Measurements from ENCODE around the gene ENPP4. TPM values are rescaled to one million over a fixed set of nuclear protein-coding genes. Genes with fewer than 3 reads are reported as not detected.

Gene ENPP4
- total RNA-seq, 1 experiment from 2014 or later: 2.8 TPM

DNA sequence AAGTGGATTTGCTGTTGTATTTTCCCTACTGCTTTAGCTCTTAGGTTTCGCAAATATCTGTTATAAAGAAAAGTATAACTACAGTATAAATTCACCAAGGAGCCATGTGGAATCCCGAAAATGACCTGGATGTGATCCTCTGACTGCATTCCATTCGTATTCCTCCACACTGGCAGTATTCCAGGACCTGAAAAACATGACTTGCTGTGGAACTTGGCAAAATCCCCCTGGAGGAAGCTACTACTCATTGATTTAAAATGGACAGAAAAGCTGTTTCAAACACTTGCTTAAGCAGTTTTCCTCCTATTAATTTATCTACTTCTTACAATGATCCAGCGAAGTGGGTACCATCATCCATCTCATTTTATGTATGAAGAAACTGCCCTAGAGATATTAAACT is 54.3 kb downstream of the ENPP4 start:
- ChIA-PET POLR2A (no interaction called here), CTCF (interaction anchor here (1.5 kb wide), 1 partner anchor 94 kb away, joined by 5 read pairs; no protein-coding TSS in a partner anchor)
- no peak for DNase-seq (ENCODE audit: low spot score)
- no peak for ATAC-seq
- no peaks in the 10 kb centered on the region for H3K36me3 Mint-ChIP-seq
- H3K27ac Mint-ChIP-seq: no peak overlapping the region
- TF ChIP-seq, protein P1, sequence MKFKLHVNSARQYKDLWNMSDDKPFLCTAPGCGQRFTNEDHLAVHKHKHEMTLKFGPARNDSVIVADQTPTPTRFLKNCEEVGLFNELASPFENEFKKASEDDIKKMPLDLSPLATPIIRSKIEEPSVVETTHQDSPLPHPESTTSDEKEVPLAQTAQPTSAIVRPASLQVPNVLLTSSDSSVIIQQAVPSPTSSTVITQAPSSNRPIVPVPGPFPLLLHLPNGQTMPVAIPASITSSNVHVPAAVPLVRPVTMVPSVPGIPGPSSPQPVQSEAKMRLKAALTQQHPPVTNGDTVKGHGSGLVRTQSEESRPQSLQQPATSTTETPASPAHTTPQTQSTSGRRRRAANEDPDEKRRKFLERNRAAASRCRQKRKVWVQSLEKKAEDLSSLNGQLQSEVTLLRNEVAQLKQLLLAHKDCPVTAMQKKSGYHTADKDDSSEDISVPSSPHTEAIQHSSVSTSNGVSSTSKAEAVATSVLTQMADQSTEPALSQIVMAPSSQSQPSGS (CRISPR knock-in tag; IDR thresholded peaks at IDR 0.05; ENCODE audit: borderline replicate concordance, low read depth): no peak
- TF ChIP-seq CDX4 (CRISPR knock-in tag; IDR thresholded peaks at IDR 0.05; ENCODE audit: borderline replicate concordance) (no peak), ZNF281 (CRISPR knock-in tag; IDR thresholded peaks at IDR 0.05) (no peak), ATF1 (CRISPR knock-in tag; IDR thresholded peaks at IDR 0.05) (no peak), MYBL2 (CRISPR knock-in tag; IDR thresholded peaks at IDR 0.05) (no peak), ETV6 (CRISPR knock-in tag; IDR thresholded peaks at IDR 0.05) (no peak), ZMAT4 (CRISPR knock-in tag; IDR thresholded peaks at IDR 0.05) (no peak), FOXK1 (CRISPR knock-in tag; IDR thresholded peaks at IDR 0.05) (no peak), FOXP1 (CRISPR knock-in tag; IDR thresholded peaks at IDR 0.05; ENCODE audit: borderline replicate concordance) (no peak), NR2C2 (CRISPR knock-in tag; IDR thresholded peaks at IDR 0.05) (no peak), PRRX2 (CRISPR knock-in tag; IDR thresholded peaks at IDR 0.05) (no peak)
- TF ChIP-seq, protein P2, sequence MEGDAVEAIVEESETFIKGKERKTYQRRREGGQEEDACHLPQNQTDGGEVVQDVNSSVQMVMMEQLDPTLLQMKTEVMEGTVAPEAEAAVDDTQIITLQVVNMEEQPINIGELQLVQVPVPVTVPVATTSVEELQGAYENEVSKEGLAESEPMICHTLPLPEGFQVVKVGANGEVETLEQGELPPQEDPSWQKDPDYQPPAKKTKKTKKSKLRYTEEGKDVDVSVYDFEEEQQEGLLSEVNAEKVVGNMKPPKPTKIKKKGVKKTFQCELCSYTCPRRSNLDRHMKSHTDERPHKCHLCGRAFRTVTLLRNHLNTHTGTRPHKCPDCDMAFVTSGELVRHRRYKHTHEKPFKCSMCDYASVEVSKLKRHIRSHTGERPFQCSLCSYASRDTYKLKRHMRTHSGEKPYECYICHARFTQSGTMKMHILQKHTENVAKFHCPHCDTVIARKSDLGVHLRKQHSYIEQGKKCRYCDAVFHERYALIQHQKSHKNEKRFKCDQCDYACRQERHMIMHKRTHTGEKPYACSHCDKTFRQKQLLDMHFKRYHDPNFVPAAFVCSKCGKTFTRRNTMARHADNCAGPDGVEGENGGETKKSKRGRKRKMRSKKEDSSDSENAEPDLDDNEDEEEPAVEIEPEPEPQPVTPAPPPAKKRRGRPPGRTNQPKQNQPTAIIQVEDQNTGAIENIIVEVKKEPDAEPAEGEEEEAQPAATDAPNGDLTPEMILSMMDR (IDR thresholded peaks at IDR 0.05): no peak
- TF ChIP-seq, protein P3, sequence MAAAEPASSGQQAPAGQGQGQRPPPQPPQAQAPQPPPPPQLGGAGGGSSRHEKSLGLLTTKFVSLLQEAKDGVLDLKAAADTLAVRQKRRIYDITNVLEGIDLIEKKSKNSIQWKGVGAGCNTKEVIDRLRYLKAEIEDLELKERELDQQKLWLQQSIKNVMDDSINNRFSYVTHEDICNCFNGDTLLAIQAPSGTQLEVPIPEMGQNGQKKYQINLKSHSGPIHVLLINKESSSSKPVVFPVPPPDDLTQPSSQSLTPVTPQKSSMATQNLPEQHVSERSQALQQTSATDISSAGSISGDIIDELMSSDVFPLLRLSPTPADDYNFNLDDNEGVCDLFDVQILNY (CRISPR knock-in tag; IDR thresholded peaks at IDR 0.05): no peak
- H3K9me3 Mint-ChIP-seq: no peaks in the 10 kb centered on the region; the same call in 1 of the 2 replicates
- H3K4me3 Mint-ChIP-seq: no peak overlapping the region
- H3K27me3 Mint-ChIP-seq (ENCODE audit: low read depth): peaks cover under 1% of the 10 kb centered on the region; the same call in 1 of the 2 replicates
- H3K4me1 Mint-ChIP-seq: no peaks in the 10 kb centered on the region

DNA sequence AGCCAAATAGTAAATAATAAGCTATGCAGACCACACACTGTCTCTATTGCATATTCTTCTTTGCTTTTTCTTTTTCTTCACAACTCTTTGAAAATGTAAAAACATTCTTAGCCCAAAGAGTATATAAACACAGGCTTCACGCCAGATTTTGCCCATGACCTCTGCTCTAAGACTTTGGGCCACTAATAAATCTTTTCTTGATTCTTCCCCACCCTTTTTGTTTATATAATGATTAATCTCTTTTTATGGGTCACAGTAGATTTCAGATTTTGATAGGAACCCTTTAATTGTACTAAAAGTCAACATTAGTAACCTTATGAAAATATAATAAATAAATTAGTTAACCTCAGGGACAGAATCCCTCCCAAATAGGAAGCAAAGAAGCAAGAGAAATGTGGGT is 56.8 kb downstream of the ENPP4 start:
- Mint-ChIP-seq H3K27ac (no peak overlapping the region), H3K36me3 (no peaks in the 10 kb centered on the region), H3K27me3 (ENCODE audit: low read depth) (no peaks in the 10 kb centered on the region), H3K9me3 (no peaks in the 10 kb centered on the region; the same call in 1 of the 2 replicates), H3K4me1 (no peaks in the 10 kb centered on the region), H3K4me3 (no peak overlapping the region)
- POLR2A ChIA-PET: no interaction called here
- CTCF ChIA-PET: no interaction called here
- no peak for DNase-seq (ENCODE audit: low spot score)
- no peak for ATAC-seq
- TF ChIP-seq EMX1 (CRISPR knock-in tag; IDR thresholded peaks at IDR 0.05) (no peak), ERG (CRISPR knock-in tag; IDR thresholded peaks at IDR 0.05) (no peak), ELF4 (CRISPR knock-in tag; IDR thresholded peaks at IDR 0.05; ENCODE audit: low read depth) (no peak), IRF2 (CRISPR knock-in tag; IDR thresholded peaks at IDR 0.05; ENCODE audit: borderline replicate concordance, low read depth) (no peak)

All from WTC11 (cell line).